ENCODE data around the gene PPCDC. TPM values are rescaled to one million over a fixed set of nuclear protein-coding genes. Genes with fewer than 3 reads are reported as not detected.

The PPCDC gene
- total and polyA plus RNA-seq, 2 donors (not counting 1 experiment from before 2014, with no cell fraction given): 6.3 to 8.0 TPM

DNA sequence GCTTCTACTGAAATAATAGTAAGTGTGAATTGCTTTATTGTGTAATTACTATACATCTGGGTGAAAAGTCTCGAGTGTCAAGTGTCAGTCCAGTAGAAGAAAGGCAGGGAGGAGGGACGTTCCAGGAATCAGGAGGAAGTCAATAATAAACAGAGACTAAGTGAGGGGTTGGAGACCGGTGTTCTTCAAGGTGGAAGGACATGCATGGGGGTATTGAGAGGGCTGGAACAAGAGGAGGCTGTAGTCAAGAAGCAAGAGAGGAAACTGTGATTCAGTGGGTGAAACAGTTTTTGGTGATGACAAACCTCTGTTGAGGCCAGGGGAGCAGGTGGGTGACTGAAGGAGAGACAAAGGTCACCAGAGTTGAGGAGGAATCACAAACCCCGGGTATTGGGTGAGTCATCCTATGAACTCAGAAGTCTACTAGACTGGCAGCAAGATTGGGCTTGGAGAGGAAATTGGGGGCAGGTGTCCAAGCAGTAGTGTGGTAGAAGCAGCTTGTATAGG lies 39.6 kb upstream of the PPCDC start:
- Histone ChIP-seq H3K27ac (ENCODE audit: insufficient read depth, low read length) (no peak overlapping the region), H3K9ac (ENCODE audit: insufficient read depth, low read length) (no peak overlapping the region), H3K79me2 (ENCODE audit: control insufficient read depth, insufficient read depth, low read length) (no peaks in the 10 kb centered on the region), H3K27me3 (ENCODE audit: control insufficient read depth, insufficient read depth, low read length) (no peaks in the 10 kb centered on the region), H2AFZ (ENCODE audit: low read length) (no peak overlapping the region), H3K4me1 (ENCODE audit: control insufficient read depth, extremely low read depth, insufficient read depth, low read length) (no peaks in the 10 kb centered on the region), H3K36me3 (ENCODE audit: control insufficient read depth, insufficient read depth, low read length) (no peaks in the 10 kb centered on the region), H3K4me3 (replicated peaks in 1 of 4; ENCODE audit: control extremely low read depth in 1 of 4, insufficient read depth in 1 of 4, low read depth in 3 of 4, low read length in 4 of 4) (no peak overlapping the region), H4K20me1 (ENCODE audit: control insufficient read depth, extremely low read depth, insufficient read depth, low read length) (no peaks in the 10 kb centered on the region), H3K9me3 (ENCODE audit: control insufficient read depth, insufficient read depth, low read depth, low read length) (no peaks in the 10 kb centered on the region), H3K4me2 (ENCODE audit: extremely low read depth, insufficient read depth, low read length) (no peak overlapping the region)
- TF ChIP-seq, protein P1, sequence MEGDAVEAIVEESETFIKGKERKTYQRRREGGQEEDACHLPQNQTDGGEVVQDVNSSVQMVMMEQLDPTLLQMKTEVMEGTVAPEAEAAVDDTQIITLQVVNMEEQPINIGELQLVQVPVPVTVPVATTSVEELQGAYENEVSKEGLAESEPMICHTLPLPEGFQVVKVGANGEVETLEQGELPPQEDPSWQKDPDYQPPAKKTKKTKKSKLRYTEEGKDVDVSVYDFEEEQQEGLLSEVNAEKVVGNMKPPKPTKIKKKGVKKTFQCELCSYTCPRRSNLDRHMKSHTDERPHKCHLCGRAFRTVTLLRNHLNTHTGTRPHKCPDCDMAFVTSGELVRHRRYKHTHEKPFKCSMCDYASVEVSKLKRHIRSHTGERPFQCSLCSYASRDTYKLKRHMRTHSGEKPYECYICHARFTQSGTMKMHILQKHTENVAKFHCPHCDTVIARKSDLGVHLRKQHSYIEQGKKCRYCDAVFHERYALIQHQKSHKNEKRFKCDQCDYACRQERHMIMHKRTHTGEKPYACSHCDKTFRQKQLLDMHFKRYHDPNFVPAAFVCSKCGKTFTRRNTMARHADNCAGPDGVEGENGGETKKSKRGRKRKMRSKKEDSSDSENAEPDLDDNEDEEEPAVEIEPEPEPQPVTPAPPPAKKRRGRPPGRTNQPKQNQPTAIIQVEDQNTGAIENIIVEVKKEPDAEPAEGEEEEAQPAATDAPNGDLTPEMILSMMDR (conservative IDR thresholded peaks at IDR 0.05 in 1 of 2, IDR thresholded peaks at IDR 0.05 in 1 of 2; ENCODE audit: low read depth in 1 of 2, low read length in 2 of 2): no peak
- TF ChIP-seq EZH2 (IDR thresholded peaks at IDR 0.05; ENCODE audit: low read length, missing control alignments): no peak
- no peak for DNase-seq (ENCODE audit: low read depth in 2 of 2)

DNA sequence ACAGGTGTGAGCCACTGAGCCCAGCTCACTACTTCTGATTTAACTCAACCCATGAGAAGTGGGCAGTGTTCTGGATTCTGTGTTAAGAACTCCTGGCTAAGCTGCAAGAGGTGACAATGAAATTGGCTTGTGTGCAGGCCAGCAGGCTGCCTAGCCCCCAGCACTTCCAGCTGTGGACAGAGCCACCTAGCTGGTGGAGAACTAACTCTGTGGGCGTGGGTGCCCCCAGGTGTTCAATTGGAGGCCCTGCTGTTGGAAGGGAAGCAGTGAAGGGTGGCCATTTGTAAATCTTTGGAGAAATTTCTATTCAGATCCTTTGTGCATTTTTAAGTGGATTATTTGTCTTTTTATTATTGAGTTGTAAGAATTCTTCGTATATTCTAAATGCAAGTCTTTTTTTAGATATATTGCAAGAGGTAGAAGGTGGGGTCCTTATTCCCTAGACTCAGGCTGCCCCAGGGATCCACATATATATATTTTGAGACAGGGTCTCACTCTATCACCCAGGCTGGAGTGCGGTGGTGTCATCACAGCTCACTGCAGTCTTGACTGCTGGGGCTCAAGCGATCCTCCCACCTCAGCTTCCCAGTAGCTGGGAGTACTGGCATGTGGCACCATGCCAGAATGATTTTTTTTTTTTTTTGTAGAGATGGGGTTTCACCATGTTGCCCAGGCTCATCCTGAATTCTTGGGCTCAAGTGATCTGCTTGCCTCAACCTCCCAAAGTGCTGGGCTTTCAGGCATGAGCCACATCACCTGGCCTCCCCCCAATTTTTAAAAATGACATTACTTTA lies 35.2 kb upstream of the PPCDC start:
- DNase-seq (ENCODE audit: low read depth in 2 of 2): peak; percentile 13 to 16
- no peak overlapping the region for H3K4me3 ChIP-seq (replicated peaks in 1 of 4; ENCODE audit: control extremely low read depth in 1 of 4, insufficient read depth in 1 of 4, low read depth in 3 of 4, low read length in 4 of 4)
- H3K9me3 ChIP-seq (ENCODE audit: control insufficient read depth, insufficient read depth, low read depth, low read length): no peaks in the 10 kb centered on the region
- no peak overlapping the region for H3K9ac ChIP-seq (ENCODE audit: insufficient read depth, low read length)
- no peak overlapping the region for H2AFZ ChIP-seq (ENCODE audit: low read length)
- H3K4me1 ChIP-seq (ENCODE audit: control insufficient read depth, extremely low read depth, insufficient read depth, low read length): no peaks in the 10 kb centered on the region
- no peaks in the 10 kb centered on the region for H4K20me1 ChIP-seq (ENCODE audit: control insufficient read depth, extremely low read depth, insufficient read depth, low read length)
- no peak overlapping the region for H3K4me2 ChIP-seq (ENCODE audit: extremely low read depth, insufficient read depth, low read length)
- TF ChIP-seq EZH2 (IDR thresholded peaks at IDR 0.05; ENCODE audit: low read length, missing control alignments): no peak
- TF ChIP-seq, protein P1 (conservative IDR thresholded peaks at IDR 0.05 in 1 of 2, IDR thresholded peaks at IDR 0.05 in 1 of 2; ENCODE audit: low read depth in 1 of 2, low read length in 2 of 2): peak in 1 of 2 donors; percentile 17
- no peaks in the 10 kb centered on the region for H3K36me3 ChIP-seq (ENCODE audit: control insufficient read depth, insufficient read depth, low read length)
- no peaks in the 10 kb centered on the region for H3K27me3 ChIP-seq (ENCODE audit: control insufficient read depth, insufficient read depth, low read length)
- H3K79me2 ChIP-seq (ENCODE audit: control insufficient read depth, insufficient read depth, low read length): no peaks in the 10 kb centered on the region
- H3K27ac ChIP-seq (ENCODE audit: insufficient read depth, low read length): no peak overlapping the region

DNA sequence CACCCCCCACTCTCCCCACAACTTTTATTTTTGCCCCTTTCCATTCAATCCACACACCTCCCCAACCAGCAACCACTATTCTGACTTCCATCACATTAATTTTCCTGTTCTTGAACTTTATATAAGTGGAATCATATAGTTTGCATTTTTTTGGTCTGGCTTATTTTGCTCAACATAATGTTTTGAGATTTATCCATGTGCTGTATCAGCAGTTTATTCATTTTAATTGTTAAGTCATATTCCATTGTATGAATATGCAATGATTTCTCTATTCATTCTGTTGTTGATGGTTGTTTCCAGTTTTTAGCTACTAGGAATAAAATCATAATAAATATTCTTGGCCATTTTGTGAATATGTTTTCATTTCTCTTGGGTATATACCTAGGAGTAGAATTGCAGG lies 33.9 kb upstream of the PPCDC start:
- no peak overlapping the region for H3K4me3 ChIP-seq (replicated peaks in 1 of 4; ENCODE audit: control extremely low read depth in 1 of 4, insufficient read depth in 1 of 4, low read depth in 3 of 4, low read length in 4 of 4)
- no peak overlapping the region for H3K27ac ChIP-seq (ENCODE audit: insufficient read depth, low read length)
- H3K9me3 ChIP-seq (ENCODE audit: control insufficient read depth, insufficient read depth, low read depth, low read length): no peaks in the 10 kb centered on the region
- H3K27me3 ChIP-seq (ENCODE audit: control insufficient read depth, insufficient read depth, low read length): no peaks in the 10 kb centered on the region
- no peaks in the 10 kb centered on the region for H3K4me1 ChIP-seq (ENCODE audit: control insufficient read depth, extremely low read depth, insufficient read depth, low read length)
- H3K36me3 ChIP-seq (ENCODE audit: control insufficient read depth, insufficient read depth, low read length): no peaks in the 10 kb centered on the region
- DNase-seq (ENCODE audit: low read depth in 2 of 2): no peak
- H4K20me1 ChIP-seq (ENCODE audit: control insufficient read depth, extremely low read depth, insufficient read depth, low read length): no peaks in the 10 kb centered on the region
- TF ChIP-seq, protein P1 (conservative IDR thresholded peaks at IDR 0.05 in 1 of 2, IDR thresholded peaks at IDR 0.05 in 1 of 2; ENCODE audit: low read depth in 1 of 2, low read length in 2 of 2): no peak
- TF ChIP-seq EZH2 (IDR thresholded peaks at IDR 0.05; ENCODE audit: low read length, missing control alignments): no peak
- no peak overlapping the region for H3K4me2 ChIP-seq (ENCODE audit: extremely low read depth, insufficient read depth, low read length)
- no peak overlapping the region for H3K9ac ChIP-seq (ENCODE audit: insufficient read depth, low read length)
- no peaks in the 10 kb centered on the region for H3K79me2 ChIP-seq (ENCODE audit: control insufficient read depth, insufficient read depth, low read length)
- no peak overlapping the region for H2AFZ ChIP-seq (ENCODE audit: low read length)

All from fibroblast of lung (primary cell).